HG02938 (cell line): ENCODE results near the gene DIO3.

Experiments
- ATAC-seq: cut with Tn5 transposase; IDR thresholded peaks from one replicate; pipeline ENCODE4 v1.9.1; 2021; ENCODE audit warnings: mild to moderate bottlenecking, moderate library complexity; ENCODE audit not compliant: unreplicated experiment

DIO3 gene

DNA sequence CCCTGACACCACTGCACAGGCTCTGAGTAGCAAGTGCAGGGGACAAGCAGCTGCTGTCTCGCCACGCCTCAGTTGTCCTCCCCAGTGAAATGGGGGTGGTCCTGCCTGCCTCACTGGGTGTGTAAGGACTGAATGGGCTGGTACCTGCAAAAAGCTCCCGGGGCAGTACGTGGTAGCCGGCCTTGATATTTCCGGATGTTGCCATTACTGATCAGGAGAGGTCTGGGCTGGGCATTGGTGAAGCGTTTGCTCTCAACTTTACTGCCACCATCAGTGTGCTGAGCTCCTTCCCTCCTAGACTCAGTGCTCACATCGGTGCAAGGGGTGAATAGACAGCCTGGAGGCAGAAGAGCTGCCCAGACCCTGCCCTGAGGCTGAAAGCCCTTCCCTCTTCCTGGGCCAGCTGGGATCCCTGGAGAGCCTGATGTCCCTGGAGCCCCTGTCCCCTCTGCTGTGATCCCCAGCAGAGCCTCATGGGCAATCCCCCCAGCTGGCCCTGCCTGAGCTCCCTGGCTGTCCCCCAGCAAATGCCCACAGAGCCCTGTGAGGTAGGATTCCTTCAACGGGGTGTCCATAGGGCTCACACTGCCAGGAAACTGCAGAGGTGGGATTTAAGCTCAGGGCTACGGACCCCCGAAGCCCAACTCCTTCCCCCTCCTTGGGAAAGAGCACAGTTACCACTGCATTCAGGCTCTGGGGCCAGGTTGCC, 18.2 kb downstream of the DIO3 start:
- no peak for ATAC-seq

DNA sequence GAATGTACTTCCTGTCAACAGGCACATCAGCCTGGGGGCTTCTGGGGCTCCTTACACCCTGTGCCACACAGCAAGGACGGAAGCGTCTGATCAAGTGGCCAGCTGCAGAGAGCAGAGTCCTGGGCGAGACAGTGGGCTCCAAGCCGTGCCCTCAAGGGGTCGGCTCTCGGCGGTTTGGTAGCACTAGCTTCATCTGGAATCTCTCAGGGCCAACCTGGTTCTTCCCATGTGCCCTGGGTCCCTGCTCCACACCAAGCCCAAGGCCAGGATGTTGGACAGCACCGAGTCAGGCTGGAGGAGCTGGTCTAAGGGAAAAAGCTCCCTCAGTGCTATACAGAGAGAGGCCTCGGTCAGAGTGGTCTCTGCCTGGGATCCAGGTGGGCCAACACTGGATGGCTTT, 20.5 kb downstream of the DIO3 start:
- ATAC-seq, result no peak

DNA sequence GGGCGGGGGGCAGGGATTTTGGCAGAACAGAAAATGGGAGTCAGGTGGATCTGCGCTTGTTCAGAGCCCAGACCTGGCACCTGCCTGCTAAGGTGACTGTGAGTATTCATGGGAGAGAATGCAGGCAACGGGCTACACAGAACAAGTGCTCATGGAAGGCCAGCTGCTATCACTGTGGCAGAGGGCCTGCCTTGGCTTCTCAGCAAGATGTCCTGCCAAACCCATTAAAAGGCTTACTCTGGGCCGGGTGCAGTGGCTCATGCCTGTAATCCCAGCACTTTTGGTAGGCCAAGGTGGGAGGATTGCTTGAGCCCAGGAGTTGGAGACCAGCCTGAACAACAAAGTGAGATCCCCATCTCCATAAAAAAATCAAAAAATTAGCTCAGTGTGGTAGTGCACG, 21.0 kb downstream of the DIO3 start:
- ATAC-seq, result no peak

DNA sequence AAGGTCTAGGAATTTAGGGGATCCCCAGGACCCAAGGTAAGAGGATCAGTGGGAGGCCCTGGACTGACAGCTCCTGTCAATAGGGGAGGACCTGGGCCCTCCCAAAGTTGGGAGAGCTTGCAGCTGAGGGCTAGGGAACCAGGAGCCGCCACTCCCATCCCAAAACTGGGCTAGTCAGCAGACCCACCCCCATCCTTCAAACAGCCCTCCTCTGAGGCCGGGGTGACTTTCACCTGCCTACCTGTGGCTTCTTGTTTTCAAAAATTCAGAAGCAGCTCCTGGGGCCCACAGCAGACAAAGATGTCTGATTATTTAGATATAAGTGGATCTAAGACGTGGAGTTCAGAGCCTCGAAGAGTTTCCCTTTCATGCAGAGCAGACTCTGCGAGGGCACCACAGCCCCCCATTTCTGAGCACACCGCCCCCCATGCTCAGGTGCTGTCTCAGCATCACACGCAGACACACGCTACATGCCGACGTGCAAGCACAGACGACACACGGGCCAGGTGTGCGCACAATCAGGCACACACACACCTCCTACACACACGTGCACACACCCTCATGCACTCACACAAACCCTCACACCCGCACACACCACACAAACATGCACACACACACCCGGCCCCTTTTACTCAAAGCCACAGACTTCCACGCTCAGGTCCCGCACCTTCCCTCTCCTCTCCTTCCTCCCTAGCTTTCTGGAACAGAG, 21.9 kb downstream of the DIO3 start:
- ATAC-seq, result no peak

DNA sequence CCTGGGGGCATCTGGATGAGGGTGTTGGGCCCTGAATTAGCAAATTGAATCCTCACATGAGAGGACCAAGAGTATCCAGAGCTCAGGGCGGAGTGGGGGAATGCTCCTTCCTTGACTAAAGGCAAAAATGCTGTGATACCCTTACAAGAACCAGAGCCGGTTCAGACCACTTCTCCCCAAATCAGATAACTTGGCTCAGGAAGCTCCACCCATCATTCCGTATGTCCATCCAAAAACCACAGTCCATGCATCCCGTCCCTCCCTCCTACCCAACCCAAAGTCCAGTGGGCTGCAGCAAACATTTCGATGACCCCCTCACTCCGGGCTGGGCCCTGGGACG, 22.4 kb downstream of the DIO3 start:
- ATAC-seq, result no peak

DNA sequence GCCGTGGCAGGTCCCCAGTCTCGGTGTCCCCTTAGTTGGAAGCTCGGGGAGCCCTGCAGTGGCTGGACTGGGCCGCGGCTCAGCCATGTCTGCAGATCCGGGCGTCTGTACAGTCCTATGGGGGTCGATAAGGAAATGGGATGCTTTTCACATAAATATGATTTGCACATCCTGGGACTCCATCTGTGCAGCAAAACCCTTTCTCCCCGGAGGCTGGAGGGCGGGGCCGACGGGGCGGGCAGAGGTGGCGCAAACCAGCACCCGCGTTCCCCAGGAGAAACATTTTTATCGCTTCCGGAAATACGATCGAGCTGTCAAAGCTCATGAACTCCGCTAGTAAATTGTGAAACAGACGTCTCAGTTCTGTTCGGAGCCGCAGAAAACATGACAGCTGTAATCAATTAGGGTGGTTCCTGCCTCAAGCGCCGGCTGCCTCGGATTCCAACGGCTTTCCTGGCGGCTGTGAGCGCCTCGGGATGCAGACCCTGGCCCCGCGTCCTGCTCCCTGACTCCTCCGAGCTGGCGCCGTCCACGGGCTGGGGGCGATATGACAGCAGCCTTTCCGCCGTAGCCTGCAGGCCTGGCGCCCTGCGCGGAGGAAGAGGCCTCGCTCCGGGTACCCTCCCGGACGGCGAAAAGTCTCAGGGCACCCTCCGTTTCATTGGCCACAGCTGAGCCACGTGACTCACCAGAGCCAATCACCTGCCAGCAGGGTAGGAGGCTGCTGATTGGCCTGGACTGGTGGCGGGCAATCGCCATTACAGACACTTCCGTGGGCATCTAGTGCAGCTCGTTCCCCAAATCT, 23.0 kb downstream of the DIO3 start:
- ATAC-seq, result no peak

DNA sequence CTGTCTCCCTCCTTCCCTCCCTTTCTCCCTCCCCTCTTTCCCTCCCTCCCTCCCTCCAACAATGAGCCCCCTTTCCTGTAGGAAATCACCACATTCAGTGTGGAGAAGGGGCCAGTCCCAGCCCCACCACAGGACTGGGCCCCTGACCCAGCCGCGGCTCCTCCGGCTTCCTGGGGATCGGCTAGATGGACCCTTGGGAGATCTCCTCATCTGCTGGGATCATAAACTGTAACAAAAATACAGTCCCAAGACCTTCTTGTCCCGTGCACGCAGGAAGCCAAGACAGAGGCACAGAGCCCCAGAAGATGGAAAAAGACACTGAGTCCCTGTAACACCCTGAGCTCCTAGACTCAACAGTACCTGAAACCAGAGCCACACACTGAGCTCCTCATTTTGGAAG, 23.9 kb downstream of the DIO3 start:
- ATAC-seq, result no peak

DNA sequence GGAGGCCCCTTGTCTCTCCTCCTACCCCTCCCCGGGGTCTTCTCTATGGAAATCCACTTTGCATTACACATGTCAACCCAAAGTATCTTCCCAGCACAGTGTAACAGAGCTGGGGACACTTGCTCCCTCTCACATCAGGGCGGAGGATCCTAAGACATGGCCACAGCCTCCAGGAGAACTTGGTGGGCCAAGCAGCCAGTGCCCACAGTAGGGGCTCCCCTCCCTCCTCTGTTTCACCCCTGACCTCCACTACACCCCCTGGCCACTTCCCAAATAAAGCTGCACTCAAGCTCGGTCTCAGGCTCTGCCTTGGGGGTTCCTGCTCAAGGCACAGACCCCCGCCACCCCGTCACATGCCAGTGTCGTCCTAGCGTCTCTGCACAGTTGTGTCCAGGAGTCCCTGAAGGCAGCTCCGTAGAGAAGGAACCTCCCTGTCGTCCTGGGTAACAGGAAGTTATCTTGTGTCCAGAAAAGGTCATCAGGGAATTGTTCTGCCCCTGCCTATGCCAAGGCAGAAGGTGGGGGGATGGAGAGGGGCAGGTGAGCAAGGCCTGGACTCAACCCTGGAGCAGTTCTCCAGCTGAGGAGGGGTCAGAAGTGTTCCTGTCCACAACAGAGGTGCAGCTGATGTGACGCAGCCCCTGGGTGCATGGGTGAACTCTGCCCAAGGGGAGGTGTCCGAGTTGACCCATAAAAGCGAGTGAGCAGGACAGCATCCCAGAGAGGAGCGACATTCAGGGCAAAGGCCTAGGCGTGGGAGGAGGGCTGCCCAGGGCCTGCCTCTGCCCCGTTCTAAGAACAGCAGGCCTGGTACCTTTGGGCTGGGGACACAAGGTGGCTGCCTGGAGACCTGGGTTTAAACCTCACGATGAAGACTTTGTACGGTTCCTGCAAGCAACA, 25.5 kb downstream of the DIO3 start:
- ATAC-seq, result no peak

DNA sequence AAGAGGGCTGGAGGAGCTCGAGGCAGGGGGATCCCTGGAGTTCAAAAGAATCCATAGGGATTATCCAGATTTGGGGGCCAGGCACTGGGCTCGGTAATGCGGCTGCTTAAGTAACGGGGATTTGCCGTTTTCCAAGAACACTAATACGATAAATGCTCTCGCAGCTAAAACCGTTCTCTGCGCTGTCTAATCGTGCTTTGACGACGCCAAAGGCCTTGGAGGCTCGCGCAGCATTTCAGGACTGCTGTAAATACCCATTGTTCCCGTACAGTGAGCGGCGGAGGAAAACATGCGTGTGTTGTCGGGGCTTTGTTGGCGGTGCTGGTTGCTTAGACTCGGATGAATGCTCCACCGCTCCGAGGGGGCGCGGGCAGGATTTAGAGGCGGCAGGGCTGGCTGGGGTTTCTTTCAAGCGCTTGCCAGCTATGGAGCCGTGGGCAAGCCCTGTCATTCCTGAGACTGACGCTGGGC, 26.2 kb downstream of the DIO3 start:
- no peak for ATAC-seq

DNA sequence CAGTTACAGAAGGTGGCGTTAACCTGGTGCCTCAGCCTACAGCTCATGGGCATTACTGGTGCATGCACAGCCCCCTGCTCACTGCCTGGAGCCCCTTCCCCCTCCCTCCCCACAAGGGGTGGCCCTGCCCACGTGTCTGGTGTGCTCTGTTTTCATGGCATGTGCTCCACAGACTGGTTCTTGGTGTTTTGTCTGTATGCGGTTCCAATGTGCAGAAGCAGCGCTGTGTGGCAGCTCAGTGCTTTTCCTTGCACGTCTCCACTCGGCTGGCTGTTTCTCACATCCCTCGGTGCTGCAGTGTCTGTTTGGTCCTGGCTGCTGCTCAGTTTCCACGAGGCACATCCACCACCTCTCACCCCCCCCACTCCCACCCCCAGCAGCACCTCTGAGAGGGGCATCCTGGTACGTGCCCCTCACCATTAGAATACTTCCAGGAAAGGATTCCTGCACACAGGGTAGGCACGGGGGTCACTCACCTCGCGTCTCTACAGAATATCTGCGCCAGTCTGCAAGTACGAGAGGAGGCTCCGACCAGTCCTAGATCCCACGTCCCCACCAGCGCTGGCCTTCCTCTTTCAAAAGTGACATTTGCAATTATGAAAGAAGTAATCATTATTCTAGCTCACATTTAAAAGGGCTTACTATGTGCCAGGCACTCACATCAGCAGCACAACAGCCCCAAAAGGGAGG, 27.1 kb downstream of the DIO3 start:
- no peak for ATAC-seq

DNA sequence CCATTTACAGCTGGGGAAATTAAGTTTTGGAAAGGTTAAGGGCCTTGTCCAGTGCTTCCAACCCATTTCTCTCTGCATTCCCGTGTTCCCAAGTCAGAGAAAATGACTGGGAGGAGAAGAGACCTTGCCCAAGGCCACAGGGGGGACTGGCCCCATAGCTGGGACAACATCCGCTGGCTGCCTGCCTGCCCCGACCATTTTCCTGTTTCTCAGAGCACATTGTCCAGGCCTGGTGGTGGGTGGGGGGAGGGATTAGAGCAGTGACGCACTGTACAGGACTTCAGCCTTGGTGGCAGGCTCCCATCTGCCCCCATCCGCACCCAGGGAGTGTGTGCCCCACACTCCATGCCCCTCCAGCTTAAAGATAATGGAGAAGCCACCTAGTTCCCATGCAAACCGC, 27.7 kb downstream of the DIO3 start:
- no peak for ATAC-seq

DNA sequence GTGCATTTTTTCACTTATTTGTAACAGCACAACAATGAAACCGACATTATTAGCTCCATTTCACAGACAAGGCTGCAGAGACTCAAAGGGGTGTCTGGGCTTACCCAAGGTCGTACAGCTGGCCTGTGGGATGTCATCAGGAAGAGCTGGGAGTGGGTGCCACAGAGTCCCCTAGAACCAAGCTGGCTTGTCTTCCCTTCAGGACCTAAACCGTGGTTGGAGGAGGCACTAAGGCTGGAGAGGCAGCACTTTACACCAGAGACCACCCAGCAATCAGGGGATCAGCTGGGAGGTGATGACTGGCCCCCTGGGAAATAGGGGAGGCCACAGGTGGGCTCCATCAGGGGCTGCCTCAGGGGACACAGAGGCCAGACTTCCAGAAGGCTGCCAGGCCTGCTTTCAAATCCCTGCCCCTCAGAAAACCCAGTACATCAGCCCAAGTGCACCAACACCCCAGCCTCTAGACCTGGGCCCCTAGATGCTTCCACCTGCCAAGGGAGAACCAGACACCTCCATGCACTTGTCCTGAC, 28.3 kb downstream of the DIO3 start:
- ATAC-seq, result no peak

DNA sequence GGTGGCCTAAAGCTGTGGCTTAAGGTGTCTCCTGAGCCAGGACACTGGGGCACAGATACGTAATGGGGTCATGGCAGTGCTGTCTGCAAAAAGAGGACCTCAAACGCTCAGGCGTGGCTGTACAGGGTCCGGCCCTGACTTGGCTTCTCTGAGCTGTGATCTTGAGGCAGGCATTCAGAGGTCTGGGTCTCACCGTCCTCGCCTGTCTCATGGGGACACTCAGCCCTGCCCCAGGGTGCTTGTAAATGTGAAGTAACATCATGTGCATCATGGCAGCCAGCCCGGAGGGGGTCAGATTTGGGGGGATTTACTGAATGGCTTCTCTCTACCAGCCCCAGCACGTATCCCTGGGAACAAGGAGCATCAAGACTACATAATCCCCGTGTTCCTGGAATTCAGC, 28.8 kb downstream of the DIO3 start:
- no peak for ATAC-seq

DNA sequence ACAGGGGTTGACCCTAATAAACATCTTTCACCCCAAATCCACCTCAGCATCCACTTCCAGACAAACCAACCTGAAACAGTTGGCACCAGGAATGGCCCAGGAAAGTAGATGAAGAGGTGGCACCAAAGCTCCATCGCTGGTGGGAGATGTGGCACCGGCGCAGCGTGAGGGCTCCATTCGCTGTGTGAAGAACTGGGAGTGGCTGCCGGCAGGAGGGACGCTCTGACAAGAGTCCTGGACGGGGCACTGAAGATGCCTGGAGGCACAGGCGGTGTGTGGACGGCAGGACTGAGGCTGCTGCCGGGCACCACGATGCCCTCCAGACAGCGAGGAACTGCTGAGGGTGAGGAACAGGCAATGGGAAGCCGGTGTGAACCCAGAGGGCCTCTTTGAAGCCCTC, 29.3 kb downstream of the DIO3 start:
- ATAC-seq, result no peak

DNA sequence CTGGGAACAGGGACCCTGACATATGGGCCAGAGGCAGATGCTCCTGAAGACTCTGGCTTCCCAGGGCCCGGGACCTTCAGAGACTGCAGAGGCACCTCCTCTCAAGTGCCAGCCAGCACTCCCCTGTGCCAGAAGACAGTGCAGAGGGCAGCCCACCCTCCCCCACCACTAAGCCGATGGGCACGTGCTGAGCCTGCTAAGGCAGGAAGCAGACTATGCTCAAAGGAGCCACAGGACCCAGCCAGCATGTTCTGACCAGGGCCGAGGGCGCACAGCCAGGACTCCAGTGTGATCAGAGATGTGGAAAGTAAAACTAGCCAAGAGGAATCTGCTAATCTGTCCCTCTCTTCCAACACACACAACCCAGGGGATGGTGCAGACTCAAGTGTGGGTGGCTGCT, 29.8 kb downstream of the DIO3 start:
- no peak for ATAC-seq

DNA sequence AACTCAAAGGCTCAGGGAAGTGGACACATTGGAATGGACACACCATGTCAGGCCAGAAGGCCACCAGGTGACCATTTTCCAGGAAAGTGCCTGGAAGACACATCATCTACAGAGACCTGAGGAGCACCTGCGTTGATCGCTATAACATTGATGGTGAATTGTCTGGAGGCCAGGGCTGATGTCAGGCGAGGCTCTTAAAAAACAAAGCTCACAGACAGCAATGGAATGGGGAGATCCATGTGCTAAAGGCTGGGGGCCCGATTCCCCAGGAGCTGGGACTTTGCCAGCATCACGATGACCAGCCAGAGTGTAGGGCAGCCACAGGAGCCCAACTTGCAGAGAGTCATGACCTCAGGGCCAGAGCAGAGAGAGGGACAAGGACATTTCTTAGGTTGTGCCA, 30.3 kb downstream of the DIO3 start:
- ATAC-seq, result no peak

DNA sequence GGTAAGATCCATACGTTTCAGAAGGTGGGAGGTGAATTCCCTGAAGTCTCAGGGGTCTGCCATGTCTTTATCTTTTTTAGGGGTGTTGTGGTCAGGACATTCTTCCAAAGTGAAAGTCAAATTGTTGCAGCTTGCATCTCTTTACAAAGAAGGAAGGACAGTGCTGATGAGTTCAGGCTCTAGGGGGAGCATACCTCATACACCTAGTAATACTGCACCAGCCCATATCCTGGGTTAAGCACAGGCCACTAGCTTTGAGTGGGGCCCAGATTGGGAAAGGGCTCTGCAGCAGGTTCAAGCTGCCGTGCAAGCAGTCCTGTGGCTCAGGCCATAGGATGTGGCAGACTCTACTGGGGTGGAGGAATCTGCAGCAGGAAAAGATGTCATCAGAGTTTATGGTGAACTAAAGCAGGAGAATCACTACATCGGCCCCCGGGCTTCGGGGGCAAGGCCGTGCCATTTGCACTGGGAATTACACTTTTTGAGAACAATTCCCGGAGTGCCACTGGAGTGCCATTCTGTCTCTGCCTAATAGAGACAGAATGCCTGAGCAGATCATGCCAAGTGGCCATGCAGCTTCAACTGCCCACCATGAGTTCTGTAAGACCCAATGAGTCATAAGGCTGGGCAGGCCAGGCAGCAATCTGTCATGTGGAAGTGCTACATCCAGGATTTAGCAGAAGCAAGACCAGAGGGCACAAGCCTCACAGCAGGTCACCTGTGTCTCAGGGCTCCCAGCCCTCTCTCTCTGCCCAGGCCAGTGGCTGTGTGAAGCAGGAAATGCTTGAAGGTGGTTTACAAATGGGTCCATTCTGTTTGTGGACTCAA, 32.3 kb downstream of the DIO3 start:
- no peak for ATAC-seq

DNA sequence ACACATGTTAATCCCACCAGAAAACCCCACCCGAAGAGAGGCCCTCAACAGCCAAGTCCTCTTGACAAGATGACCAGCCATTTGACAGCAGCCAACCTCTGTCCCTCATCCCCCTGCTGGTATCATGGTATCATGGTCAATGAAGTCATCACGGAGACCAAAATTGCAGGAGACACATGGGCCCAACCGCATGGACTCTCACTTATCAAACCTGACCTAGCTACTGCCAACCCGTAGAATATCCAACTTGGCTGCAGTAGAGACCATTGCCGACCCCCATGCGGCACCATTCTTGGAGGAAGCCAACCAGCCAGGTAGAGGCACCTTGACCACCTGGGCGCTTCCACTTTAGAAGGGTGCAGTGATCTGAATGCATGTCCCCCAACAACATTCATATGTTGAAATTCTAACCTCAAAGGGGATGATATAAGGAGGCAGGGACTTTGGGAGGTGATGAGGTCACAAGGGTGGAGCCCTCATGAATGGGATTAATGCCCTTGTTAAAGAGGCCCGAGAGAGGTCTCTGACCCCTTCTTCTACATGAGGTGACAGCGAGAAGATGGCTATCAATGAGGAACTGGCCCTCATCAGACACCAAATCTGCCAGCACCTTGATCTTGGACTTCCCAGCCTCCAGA, 33.3 kb downstream of the DIO3 start:
- no peak for ATAC-seq

DNA sequence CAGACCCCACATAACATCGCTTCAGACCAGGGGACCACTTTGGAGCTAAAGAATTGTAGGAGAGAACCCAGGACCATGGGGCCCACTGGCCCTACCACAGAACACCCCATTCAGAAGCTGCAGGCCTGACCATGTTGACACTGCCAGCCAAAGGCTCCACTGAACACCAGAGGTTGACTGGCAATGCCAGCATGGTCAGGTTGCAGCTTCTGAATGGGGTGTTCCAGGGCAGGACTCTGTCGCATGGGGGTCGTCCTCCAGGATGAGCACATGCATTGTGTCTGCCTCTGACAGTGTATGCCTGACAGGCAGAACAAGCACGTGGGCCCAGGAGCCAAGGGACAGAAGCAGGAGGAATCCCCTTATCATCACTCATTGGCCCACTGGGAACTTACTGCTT, 34.1 kb downstream of the DIO3 start:
- no peak for ATAC-seq
